Activated naive CD4-positive, alpha-beta T cell treated with anti-CD3 and anti-CD28 coated beads, Interleukin-2, amount 50 U/mL, for 72 hours (primary cell): ENCODE data around the gene CLASP1. TPM values are rescaled to one million over a fixed set of nuclear protein-coding genes. Genes with fewer than 3 reads are reported as not detected.

Experiments
- ATAC-seq, 2 donors: fragments of 150-1000 bp; cut with Tn5 transposase; 2 replicates each; pipeline ENCODE4 v1.10.0; 2021; ENCODE audit warnings: mild to moderate bottlenecking in 2 of 2, moderate library complexity in 2 of 2
- DNase-seq, 2 donors: peaks; one replicate each; pipeline ENCODE4 v3.0.0; 2021 to 2022; ENCODE audit warnings: low spot score in 2 of 2
- H3K27ac Mint-ChIP-seq, 2 donors: one replicate each; pipeline ENCODE4 v1.8.0; 2022; ENCODE audit warnings: mild to moderate bottlenecking in 2 of 2, mixed read lengths in 2 of 2
- H3K36me3 Mint-ChIP-seq, 2 donors: one replicate each; pipeline ENCODE4 v1.8.0; 2022; ENCODE audit warnings: mixed read lengths in 2 of 2
- H3K9me3 Mint-ChIP-seq, 2 donors: one replicate each; pipeline ENCODE4 v1.8.0; 2022; ENCODE audit warnings: mixed read lengths in 2 of 2
- total RNA-seq, 2 donors: library from RNA; stranded (reverse); gene quantifications; one replicate each; pipeline ENCODE4 v1.2.3, GENCODE V29; 2022

CLASP1 gene
- total RNA-seq, 2 donors from 2014 or later = 82.3 to 98.6 TPM

- no peak for DNase-seq
- H3K36me3 Mint-ChIP-seq = peaks cover under 1 to 7% of the 10 kb centered on the region in 2 donors
- no peaks in the 10 kb centered on the region for H3K9me3 Mint-ChIP-seq
- H3K27ac Mint-ChIP-seq = no peak overlapping the region
- no peak for ATAC-seq
Measured at GRCh38 chr2:121520641-121520994, 128.6 kb downstream of the CLASP1 start.

GRCh38 chr2:121519732-121520640 lies 129.3 kb downstream of the CLASP1 start:
- ATAC-seq = peak in 1 of 2 donors; percentile 26
- no peaks in the 10 kb centered on the region for H3K9me3 Mint-ChIP-seq
- no peak for DNase-seq
- H3K27ac Mint-ChIP-seq = no peak overlapping the region
- H3K36me3 Mint-ChIP-seq = peaks cover under 1 to 6% of the 10 kb centered on the region in 2 donors

- ATAC-seq (no peak), DNase-seq (no peak)
- H3K36me3 Mint-ChIP-seq = peaks cover 6 to 9% of the 10 kb centered on the region in 2 donors
- no peaks in the 10 kb centered on the region for H3K9me3 Mint-ChIP-seq
- peak overlapping the region in 1 of 2 donors; percentile 79 for H3K27ac Mint-ChIP-seq
Measured at GRCh38 chr2:121519153-121519552, 130.1 kb downstream of the CLASP1 start.

- Mint-ChIP-seq H3K36me3 (peaks cover 19 to 38% of the 10 kb centered on the region in 2 donors), H3K9me3 (peaks cover 0 to 4% of the 10 kb centered on the region in 2 donors), H3K27ac (peak overlapping the region; percentile 23 to 93)
- no peak for DNase-seq
- peak; percentile 46 to 84 for ATAC-seq
Measured at GRCh38 chr2:121513597-121514333, 135.5 kb downstream of the CLASP1 start.

- peaks cover 37 to 53% of the 10 kb centered on the region in 2 donors for H3K36me3 Mint-ChIP-seq
- H3K9me3 Mint-ChIP-seq = peaks cover 0 to 4% of the 10 kb centered on the region in 2 donors
- DNase-seq = no peak
- ATAC-seq = no peak
- no peak overlapping the region for H3K27ac Mint-ChIP-seq
Measured at GRCh38 chr2:121510857-121511256, 138.4 kb downstream of the CLASP1 start.

GRCh38 chr2:121506621-121507020 lies 142.6 kb downstream of the CLASP1 start:
- no peak for ATAC-seq
- Mint-ChIP-seq H3K36me3 (peaks cover 48 to 49% of the 10 kb centered on the region in 2 donors), H3K9me3 (peaks cover 0 to 4% of the 10 kb centered on the region in 2 donors), H3K27ac (no peak overlapping the region)
- DNase-seq = no peak

- ATAC-seq (no peak), DNase-seq (no peak)
- Mint-ChIP-seq H3K36me3 (peaks cover 50 to 51% of the 10 kb centered on the region in 2 donors), H3K27ac (no peak overlapping the region), H3K9me3 (peaks cover 0 to 4% of the 10 kb centered on the region in 2 donors)
Measured at GRCh38 chr2:121505986-121506586, 143.2 kb downstream of the CLASP1 start.

- Mint-ChIP-seq H3K27ac (no peak overlapping the region), H3K36me3 (peaks cover 45 to 52% of the 10 kb centered on the region in 2 donors), H3K9me3 (peaks cover 2 to 7% of the 10 kb centered on the region in 2 donors)
- DNase-seq (no peak), ATAC-seq (peak; percentile 28 to 53)
Measured at GRCh38 chr2:121505005-121505404, 144.3 kb downstream of the CLASP1 start.

- H3K27ac Mint-ChIP-seq = no peak overlapping the region
- peaks cover 4 to 8% of the 10 kb centered on the region in 2 donors for H3K9me3 Mint-ChIP-seq
Measured at GRCh38 chr2:121504316-121504715, 144.9 kb downstream of the CLASP1 start.

GRCh38 chr2:121502781-121503180 lies 146.5 kb downstream of the CLASP1 start:
- ATAC-seq = no peak
- peaks cover 41 to 58% of the 10 kb centered on the region in 2 donors for H3K36me3 Mint-ChIP-seq

More at GRCh38 chr2:121504316-121504715, 144.9 kb downstream of the CLASP1 start:
- no peak for ATAC-seq
- no peak for DNase-seq
- H3K36me3 Mint-ChIP-seq = peaks cover 46 to 54% of the 10 kb centered on the region in 2 donors

GRCh38 chr2:121502246-121502645 lies 147.0 kb downstream of the CLASP1 start:
- H3K27ac Mint-ChIP-seq = no peak overlapping the region
- ATAC-seq (no peak), DNase-seq (no peak)
- peaks cover 35 to 53% of the 10 kb centered on the region in 2 donors for H3K36me3 Mint-ChIP-seq
- peaks cover 4 to 8% of the 10 kb centered on the region in 2 donors for H3K9me3 Mint-ChIP-seq

More at GRCh38 chr2:121502781-121503180, 146.5 kb downstream of the CLASP1 start:
- H3K9me3 Mint-ChIP-seq = peaks cover 4 to 8% of the 10 kb centered on the region in 2 donors
- no peak for DNase-seq
- no peak overlapping the region for H3K27ac Mint-ChIP-seq

- Mint-ChIP-seq H3K9me3 (peaks cover 4 to 8% of the 10 kb centered on the region in 2 donors), H3K36me3 (peaks cover 31 to 48% of the 10 kb centered on the region in 2 donors), H3K27ac (no peak overlapping the region)
- ATAC-seq = no peak
- no peak for DNase-seq
Measured at GRCh38 chr2:121501554-121501953, 147.7 kb downstream of the CLASP1 start.

- no peak for ATAC-seq
- H3K36me3 Mint-ChIP-seq = peaks cover 33 to 44% of the 10 kb centered on the region in 2 donors
Measured at GRCh38 chr2:121501031-121501430, 148.2 kb downstream of the CLASP1 start.

GRCh38 chr2:121498731-121499130 lies 150.5 kb downstream of the CLASP1 start:
- ATAC-seq (peak in 1 of 2 donors; percentile 65), DNase-seq (no peak)
- H3K36me3 Mint-ChIP-seq = peaks cover 39 to 50% of the 10 kb centered on the region in 2 donors
- H3K27ac Mint-ChIP-seq = no peak overlapping the region
- peaks cover 4 to 8% of the 10 kb centered on the region in 2 donors for H3K9me3 Mint-ChIP-seq

More at GRCh38 chr2:121501031-121501430, 148.2 kb downstream of the CLASP1 start:
- H3K27ac Mint-ChIP-seq = no peak overlapping the region
- peaks cover 4 to 8% of the 10 kb centered on the region in 2 donors for H3K9me3 Mint-ChIP-seq
- no peak for DNase-seq

- Mint-ChIP-seq H3K36me3 (peaks cover 6 to 15% of the 10 kb centered on the region in 2 donors), H3K9me3 (no peaks in the 10 kb centered on the region), H3K27ac (no peak overlapping the region)
- DNase-seq = no peak
- ATAC-seq = no peak
Measured at GRCh38 chr2:121492409-121492808, 156.9 kb downstream of the CLASP1 start.

- H3K36me3 Mint-ChIP-seq = peaks cover 6 to 12% of the 10 kb centered on the region in 2 donors
- H3K9me3 Mint-ChIP-seq = no peaks in the 10 kb centered on the region
- ATAC-seq (no peak), DNase-seq (no peak)
- H3K27ac Mint-ChIP-seq = no peak overlapping the region
Measured at GRCh38 chr2:121491518-121491917, 157.7 kb downstream of the CLASP1 start.
